Activated CD4-positive, alpha-beta T cell treated with anti-CD3 and anti-CD28 coated beads, Interleukin-2, Interleukin-4, amounts not matched to agents 100 ng/mL and 50 ng/mL, durations not matched to agents 16 hours and 8 hours (primary cell): Measurements from ENCODE around the gene PXN.
"Not testable (repeated sequence)": the region's sequence is repeated elsewhere in the genome, so short reads cannot be mapped to it uniquely, and the experiment has no call there.

ENCODE experiments used
- DNase-seq: peaks from one replicate; pipeline ENCODE4 v3.0.0-alpha.2; 2020; ENCODE audit warnings: low spot score

PXN gene

GRCh38 chr12:120262852-120263747, 2.4 kb downstream of the PXN start:
- no peak for DNase-seq

DNA sequence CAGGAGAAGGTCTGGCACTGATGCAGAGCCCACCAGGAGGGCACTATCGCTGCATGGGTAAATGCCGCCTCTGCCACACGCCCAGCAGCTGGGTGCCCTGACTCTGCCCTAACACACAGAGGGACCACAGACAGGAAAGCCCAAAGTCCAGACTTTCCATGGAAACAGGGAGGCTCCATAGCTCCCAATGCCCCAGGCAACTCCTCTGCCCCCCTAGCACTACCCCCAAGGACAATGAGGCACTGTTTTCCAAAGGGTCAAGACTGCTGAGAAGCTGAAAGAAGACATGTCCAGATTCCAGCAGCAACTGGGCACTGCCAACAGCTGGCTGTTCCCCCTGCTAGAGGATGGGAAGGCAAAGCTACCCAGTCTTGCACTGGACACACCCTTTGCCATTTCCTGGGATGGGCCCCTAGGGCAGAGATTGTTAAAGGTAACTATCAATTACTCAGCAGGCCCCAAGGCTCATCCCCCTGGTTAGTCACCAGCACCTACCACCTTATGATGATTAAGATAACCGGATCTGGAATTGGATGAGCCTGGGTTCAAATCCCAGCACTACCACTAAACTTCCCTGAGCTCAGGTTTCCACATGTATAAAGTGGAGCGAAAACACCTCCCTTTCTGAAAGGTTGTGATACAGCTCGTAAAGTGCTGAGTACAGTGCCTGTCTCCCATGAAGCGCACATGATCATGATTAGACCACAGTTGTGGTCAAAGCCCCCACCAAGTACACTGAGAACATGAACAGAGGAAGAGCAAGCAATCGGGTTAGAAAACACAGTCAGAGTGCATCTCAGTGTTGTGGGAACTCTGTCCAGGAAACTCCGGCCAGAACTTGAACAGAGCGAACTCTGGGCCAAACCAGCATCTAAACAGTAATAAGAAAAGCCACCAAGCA, 3.3 kb downstream of the PXN start:
- DNase-seq = peak; percentile 15

GRCh38 chr12:120260607-120261006, 4.9 kb downstream of the PXN start:
- DNase-seq = no peak

- DNase-seq = no peak
Observed at GRCh38 chr12:120259418-120260202, 5.9 kb downstream of the PXN start.

DNA sequence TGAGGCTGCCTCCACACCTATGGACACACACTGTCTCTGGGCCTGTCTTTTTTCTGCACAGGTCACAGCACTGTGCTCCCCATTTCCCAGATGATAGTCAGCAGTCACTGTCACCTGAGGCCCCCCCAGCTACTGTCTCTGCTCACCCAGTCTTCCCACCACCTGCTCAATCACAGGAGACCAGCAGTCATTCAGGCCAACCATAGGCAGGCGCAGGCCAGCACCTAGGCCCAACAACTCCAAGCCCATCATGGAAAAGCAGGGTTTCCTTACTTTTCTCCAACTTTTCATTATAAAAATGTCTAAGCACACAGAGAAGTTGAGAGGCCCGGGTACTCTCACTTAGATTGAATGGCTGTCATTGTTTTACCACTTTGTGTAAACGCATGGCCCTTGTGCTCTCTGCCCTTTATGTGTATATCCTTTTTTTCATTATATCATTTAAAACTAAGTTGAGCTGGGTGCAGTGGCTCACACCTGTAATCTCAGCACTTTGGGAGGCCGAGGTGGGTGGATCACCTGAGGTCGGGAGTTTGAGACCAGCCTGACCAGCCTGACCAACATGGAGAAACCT, 7.1 kb downstream of the PXN start:
- no peak for DNase-seq

- no peak for DNase-seq
Observed at GRCh38 chr12:120257041-120257821, 8.3 kb downstream of the PXN start.

- DNase-seq = no peak
Observed at GRCh38 chr12:120254809-120255208, 10.7 kb downstream of the PXN start.

GRCh38 chr12:120253313-120253712, 12.2 kb downstream of the PXN start:
- DNase-seq = not testable (repeated sequence)

GRCh38 chr12:120252071-120252906, 13.2 kb downstream of the PXN start:
- DNase-seq = peak; percentile 86

- DNase-seq = not testable (repeated sequence)
Observed at GRCh38 chr12:120251364-120252070, 14.0 kb downstream of the PXN start.

DNA sequence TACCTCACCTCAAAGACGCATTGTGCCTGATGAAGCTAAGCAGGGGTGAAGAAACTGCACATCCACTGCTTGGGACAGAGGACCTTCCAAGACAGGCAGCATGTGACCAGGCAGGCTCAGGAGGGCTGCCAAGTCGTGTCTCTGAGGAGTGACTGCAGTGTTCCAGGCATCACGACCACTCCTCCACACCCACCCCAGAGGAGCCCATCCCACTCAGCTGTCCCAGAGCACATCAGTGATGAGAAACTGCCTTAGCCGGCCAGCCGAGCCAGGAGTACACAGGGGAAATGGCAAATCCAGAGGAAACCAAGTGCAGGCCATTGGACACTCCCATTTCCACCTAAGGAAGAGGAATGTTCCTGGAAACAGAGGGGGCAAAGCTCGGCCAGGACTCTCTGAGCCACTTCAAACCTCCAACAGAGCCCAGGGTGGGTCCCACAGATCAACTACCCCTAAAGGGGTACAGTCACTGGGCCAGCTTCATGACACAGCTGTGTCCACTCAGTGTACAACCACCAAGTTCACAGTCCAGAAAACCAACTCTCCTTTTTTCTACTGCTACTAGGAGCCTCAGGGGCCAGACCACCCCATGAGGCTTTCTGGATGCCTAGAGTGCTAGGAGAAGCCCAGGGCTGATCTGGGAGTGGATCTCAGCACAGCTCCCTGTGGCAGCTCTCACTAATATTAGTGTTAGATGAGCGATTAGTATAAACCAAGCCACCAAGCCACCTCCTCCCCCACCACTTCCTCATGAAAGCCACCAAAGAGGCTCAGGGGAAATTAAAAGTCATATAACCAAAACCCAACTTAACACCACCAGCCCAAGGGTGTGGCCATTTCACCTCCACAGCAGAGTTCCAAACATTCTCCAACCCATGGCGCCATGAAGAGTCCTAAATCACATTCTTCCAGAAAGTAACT, 15.4 kb downstream of the PXN start:
- DNase-seq = peak; percentile 54

DNA sequence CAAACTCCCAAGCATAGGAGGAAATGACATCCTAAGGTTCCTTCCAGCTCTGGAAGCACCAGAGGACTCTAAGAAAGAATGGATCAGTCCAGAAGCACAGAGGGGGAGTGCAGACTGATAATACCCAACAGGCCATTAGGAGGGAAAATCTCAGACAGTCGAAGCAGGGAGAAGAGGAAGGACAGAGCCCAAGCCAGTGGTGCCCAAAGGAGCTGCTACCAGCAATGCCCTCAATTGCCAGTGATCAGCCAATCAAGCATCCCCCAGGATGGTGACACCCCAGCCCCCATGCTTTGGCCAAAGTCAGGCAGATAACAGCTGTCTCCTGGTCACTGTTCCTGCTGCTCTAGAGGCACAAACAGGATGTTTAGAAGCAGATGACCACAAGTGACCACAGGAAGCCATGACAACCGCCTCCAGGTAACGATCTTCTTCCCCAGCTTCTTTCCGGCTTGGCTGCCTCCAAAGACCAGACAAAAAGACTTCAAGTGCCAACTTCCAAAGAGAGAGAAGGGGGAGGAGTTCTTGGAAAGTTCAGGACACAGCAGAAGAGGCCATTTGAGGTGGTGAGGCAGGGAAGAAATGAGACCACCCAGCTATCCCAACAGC, 16.2 kb downstream of the PXN start:
- DNase-seq = no peak

- no peak for DNase-seq
Observed at GRCh38 chr12:120247621-120248030, 17.9 kb downstream of the PXN start.

DNA sequence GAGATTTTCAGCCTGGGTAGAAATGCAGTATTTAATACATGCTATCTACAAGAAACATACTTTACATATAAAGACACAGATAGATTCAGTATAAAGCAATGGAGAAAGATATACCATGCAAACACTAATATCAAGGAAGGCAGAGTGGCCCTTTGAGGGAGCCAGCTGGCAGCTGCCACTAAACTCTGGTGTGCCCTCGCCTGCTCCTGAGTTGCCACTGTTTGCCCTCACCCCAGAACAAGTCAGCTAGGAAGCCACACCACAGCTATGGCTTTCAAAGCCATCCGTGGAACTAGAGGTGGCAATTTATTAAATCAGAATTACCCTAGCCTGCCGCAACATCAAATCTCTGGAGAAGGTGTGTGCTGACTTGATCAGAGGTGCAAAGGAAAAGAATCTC, 18.3 kb downstream of the PXN start:
- no peak for DNase-seq

GRCh38 chr12:120246705-120247104, 18.8 kb downstream of the PXN start:
- DNase-seq = not testable (repeated sequence)

DNA sequence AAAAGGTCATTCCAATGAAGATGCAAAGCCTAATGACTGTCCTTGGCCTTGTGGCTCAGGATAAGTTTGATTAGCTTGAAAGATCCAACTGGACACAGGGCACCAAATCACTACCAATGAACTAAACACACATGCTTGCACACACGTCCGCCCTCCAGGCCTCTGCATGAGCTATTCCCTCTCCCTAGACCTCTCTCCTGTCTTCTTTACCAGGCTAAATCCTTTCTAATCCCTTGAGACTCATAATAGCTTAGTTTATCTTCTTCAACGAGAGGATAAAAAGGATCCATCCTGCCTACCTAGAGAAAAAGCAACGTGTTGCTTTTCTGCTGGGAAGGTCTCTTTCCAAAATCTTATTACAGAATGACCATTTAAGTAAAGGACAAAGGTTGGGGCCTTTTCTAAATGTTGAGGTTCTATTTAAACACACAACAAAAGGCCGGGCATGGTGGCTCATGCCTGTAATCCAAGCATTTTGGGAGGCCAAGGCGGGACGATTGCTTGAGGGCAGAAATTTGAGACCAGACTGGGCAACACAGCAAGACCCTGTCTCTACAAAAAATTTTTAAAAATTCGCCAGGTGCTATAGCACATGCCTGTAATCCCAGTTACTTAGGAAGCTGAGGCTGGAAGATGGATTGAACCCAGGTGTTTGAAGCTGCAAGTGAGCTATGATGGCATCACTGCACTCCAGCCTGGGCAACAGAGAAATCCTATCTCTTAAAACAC, 22.4 kb downstream of the PXN start:
- no peak for DNase-seq

GRCh38 chr12:120242275-120242799, 23.2 kb downstream of the PXN start:
- no peak for DNase-seq
